GM23338 (cell line): ENCODE measurements around the gene MYO9B. TPM values are rescaled to one million over a fixed set of nuclear protein-coding genes. Genes with fewer than 3 reads are reported as not detected.

Experiments
- CREB1 ChIP-seq: fragments of 250-450 bp; sonication (Bioruptor Pico); IDR thresholded peaks from 2 replicates; pipeline ENCODE4 v1.5.0; 2020; ENCODE audit warnings: low read depth, mild to moderate bottlenecking, moderate library complexity
- EZH2 ChIP-seq: fragments of 200-600 bp; sonication (generic); IDR thresholded peaks from one replicate; pipeline ENCODE4 v1.8.0; 2017; ENCODE audit warnings: antibody characterized with exemption, mild to moderate bottlenecking, low read depth; ENCODE audit not compliant: unreplicated experiment
- JUNB ChIP-seq: IDR thresholded peaks from one replicate; pipeline ENCODE4 v1.6.1; 2016; ENCODE audit warnings: antibody characterized with exemption; ENCODE audit not compliant: unreplicated experiment
- NANOG ChIP-seq: IDR thresholded peaks from 2 replicates; pipeline ENCODE4 v1.6.1; 2016; ENCODE audit warnings: antibody characterized with exemption, borderline replicate concordance
- POLR2AphosphoS5 ChIP-seq: IDR thresholded peaks from 2 replicates; pipeline ENCODE4 v1.6.1; 2016; ENCODE audit warnings: antibody characterized with exemption, low read depth
- REST ChIP-seq: IDR thresholded peaks from one replicate; pipeline ENCODE4 v1.6.1; 2018; ENCODE audit warnings: antibody characterized with exemption; ENCODE audit not compliant: unreplicated experiment
- STAT1 ChIP-seq: IDR thresholded peaks from one replicate; pipeline ENCODE4 v1.6.1; 2016; ENCODE audit warnings: antibody characterized with exemption; ENCODE audit not compliant: unreplicated experiment
- ZNF114 ChIP-seq: fragments of 250-450 bp; sonication (Bioruptor Pico); IDR thresholded peaks from 2 replicates; pipeline ENCODE4 v1.5.0; 2020; ENCODE audit warnings: mild to moderate bottlenecking, moderate library complexity
- ZNF331 ChIP-seq: fragments of 250-450 bp; sonication (Bioruptor Pico); IDR thresholded peaks from 2 replicates; pipeline ENCODE4 v1.5.0; 2020; ENCODE audit warnings: low read depth, mild to moderate bottlenecking, moderate library complexity
- polyA plus RNA-seq: library from polyadenylated mRNA; unstranded; fragments of >200 nt; fragmentation: Nextera tagmentation; extraction: Ambion mirVana; gene quantifications from 2 replicates; pipeline ENCODE4 v1.2.1, GENCODE V29; 2016
- total RNA-seq: library from RNA; depleted of rRNA; stranded (reverse); fragments of >200 nt; shearing (Covaris generic); gene quantifications from 2 replicates; pipeline ENCODE4 v1.2.3, GENCODE V29; 2014
- TF ChIP-seq, protein P1 (sequence below): fragments of 250-450 bp; sonication (Bioruptor Pico); IDR thresholded peaks from 2 replicates; pipeline ENCODE4 v1.5.0; 2020; ENCODE audit warnings: mild to moderate bottlenecking, moderate library complexity

MYO9B gene
- total and polyA plus RNA-seq, 2 experiments from 2014 or later = 28.7 to 61.3 TPM

- TF ChIP-seq, protein P1, sequence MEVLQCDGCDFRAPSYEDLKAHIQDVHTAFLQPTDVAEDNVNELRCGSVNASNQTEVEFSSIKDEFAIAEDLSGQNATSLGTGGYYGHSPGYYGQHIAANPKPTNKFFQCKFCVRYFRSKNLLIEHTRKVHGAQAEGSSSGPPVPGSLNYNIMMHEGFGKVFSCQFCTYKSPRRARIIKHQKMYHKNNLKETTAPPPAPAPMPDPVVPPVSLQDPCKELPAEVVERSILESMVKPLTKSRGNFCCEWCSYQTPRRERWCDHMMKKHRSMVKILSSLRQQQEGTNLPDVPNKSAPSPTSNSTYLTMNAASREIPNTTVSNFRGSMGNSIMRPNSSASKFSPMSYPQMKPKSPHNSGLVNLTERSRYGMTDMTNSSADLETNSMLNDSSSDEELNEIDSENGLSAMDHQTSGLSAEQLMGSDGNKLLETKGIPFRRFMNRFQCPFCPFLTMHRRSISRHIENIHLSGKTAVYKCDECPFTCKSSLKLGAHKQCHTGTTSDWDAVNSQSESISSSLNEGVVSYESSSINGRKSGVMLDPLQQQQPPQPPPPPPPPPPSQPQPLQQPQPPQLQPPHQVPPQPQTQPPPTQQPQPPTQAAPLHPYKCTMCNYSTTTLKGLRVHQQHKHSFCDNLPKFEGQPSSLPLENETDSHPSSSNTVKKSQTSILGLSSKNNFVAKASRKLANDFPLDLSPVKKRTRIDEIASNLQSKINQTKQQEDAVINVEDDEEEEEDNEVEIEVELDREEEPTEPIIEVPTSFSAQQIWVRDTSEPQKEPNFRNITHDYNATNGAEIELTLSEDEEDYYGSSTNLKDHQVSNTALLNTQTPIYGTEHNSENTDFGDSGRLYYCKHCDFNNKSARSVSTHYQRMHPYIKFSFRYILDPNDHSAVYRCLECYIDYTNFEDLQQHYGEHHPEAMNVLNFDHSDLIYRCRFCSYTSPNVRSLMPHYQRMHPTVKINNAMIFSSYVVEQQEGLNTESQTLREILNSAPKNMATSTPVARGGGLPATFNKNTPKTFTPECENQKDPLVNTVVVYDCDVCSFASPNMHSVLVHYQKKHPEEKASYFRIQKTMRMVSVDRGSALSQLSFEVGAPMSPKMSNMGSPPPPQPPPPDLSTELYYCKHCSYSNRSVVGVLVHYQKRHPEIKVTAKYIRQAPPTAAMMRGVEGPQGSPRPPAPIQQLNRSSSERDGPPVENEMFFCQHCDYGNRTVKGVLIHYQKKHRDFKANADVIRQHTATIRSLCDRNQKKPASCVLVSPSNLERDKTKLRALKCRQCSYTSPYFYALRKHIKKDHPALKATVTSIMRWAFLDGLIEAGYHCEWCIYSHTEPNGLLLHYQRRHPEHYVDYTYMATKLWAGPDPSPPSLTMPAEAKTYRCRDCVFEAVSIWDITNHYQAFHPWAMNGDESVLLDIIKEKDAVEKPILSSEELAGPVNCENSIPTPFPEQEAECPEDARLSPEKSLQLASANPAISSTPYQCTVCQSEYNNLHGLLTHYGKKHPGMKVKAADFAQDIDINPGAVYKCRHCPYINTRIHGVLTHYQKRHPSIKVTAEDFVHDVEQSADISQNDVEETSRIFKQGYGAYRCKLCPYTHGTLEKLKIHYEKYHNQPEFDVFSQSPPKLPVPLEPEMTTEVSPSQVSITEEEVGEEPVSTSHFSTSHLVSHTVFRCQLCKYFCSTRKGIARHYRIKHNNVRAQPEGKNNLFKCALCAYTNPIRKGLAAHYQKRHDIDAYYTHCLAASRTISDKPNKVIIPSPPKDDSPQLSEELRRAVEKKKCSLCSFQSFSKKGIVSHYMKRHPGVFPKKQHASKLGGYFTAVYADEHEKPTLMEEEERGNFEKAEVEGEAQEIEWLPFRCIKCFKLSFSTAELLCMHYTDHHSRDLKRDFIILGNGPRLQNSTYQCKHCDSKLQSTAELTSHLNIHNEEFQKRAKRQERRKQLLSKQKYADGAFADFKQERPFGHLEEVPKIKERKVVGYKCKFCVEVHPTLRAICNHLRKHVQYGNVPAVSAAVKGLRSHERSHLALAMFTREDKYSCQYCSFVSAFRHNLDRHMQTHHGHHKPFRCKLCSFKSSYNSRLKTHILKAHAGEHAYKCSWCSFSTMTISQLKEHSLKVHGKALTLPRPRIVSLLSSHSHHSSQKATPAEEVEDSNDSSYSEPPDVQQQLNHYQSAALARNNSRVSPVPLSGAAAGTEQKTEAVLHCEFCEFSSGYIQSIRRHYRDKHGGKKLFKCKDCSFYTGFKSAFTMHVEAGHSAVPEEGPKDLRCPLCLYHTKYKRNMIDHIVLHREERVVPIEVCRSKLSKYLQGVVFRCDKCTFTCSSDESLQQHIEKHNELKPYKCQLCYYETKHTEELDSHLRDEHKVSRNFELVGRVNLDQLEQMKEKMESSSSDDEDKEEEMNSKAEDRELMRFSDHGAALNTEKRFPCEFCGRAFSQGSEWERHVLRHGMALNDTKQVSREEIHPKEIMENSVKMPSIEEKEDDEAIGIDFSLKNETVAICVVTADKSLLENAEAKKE (CRISPR knock-in tag) = no peak
- no peak for TF ChIP-seq REST
- TF ChIP-seq ZNF114 (CRISPR knock-in tag) = no peak
- TF ChIP-seq EZH2 = no peak
- no peak for TF ChIP-seq POLR2AphosphoS5
- TF ChIP-seq JUNB = no peak
- no peak for TF ChIP-seq STAT1
- TF ChIP-seq CREB1 (CRISPR knock-in tag) = no peak
- no peak for TF ChIP-seq ZNF331 (CRISPR knock-in tag)
- no peak for TF ChIP-seq NANOG
These were observed 2.7 kb downstream of the MYO9B start (continued) for GRCh38 chr19:17078036-17078919.
